ENCODE data around the gene MACROD2. TPM values are rescaled to one million over a fixed set of nuclear protein-coding genes. Genes with fewer than 3 reads are reported as not detected.

The MACROD2 gene
- total and polyA plus RNA-seq, 2 donors (not counting 1 experiment from before 2014, with no cell fraction given), result 5.3 to 6.7 TPM

DNA sequence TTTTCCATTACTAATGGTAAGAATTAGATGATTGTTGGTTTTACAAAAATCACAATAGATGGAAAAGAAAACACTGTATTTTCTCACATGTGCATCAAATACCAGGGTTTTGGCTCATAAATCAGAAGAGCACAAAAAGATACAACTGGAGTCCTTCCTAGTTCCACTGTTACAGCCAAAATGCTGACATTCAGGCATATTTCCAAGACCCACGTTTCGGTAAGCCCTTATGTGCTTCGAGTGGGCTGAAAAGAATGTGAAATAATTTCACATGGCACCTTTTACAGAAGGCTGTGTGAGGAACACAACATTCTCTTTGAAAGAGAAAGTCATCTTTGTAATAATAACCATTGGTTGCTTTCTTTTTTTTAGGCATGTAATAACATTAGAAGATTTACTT is 668.8 kb downstream of the MACROD2 start:
- ATAC-seq (ENCODE audit: low read depth) (no peak), DNase-seq (no peak)
- Histone ChIP-seq H3K4me3 (ENCODE audit: control extremely low read depth in 1 of 5, extremely low read depth in 1 of 5, insufficient read depth in 1 of 5, low read depth in 2 of 5, low read length in 4 of 5) (no peak overlapping the region), H3K79me2 (ENCODE audit: control insufficient read depth, insufficient read depth, low read length) (no peaks in the 10 kb centered on the region), H3K9me3 (ENCODE audit: control extremely low read depth in 1 of 3, control insufficient read depth in 2 of 3, insufficient read depth in 1 of 3, low read length in 2 of 3) (no peaks in the 10 kb centered on the region), H3K4me2 (replicated peaks; ENCODE audit: low read depth, low read length, poor library complexity, severe bottlenecking) (no peak overlapping the region), H3K9ac (ENCODE audit: low read length) (no peak overlapping the region), H3K27me3 (replicated peaks in 1 of 4; ENCODE audit: control extremely low read depth in 1 of 4, control insufficient read depth in 3 of 4, insufficient read depth in 4 of 4, low read length in 3 of 4) (no peaks in the 10 kb centered on the region), H3K4me1 (ENCODE audit: control insufficient read depth in 2 of 2, insufficient read depth in 2 of 2, low read length in 2 of 2) (no peaks in the 10 kb centered on the region), H3K36me3 (replicated peaks in 1 of 2; ENCODE audit: control extremely low read depth in 1 of 2, control insufficient read depth in 1 of 2, extremely low read depth in 1 of 2, insufficient read depth in 2 of 2, low read length in 1 of 2) (no peaks in the 10 kb centered on the region), H3K27ac (ENCODE audit: low read length in 2 of 2) (no peak overlapping the region), H2AFZ (ENCODE audit: insufficient read depth, low read depth, low read length, poor library complexity, severe bottlenecking) (no peak overlapping the region), H4K20me1 (ENCODE audit: control insufficient read depth, insufficient read depth, low read length, poor library complexity, severe bottlenecking) (no peaks in the 10 kb centered on the region)
- Mint-ChIP-seq H3K27ac (no peak overlapping the region), H3K9me3 (ENCODE audit: insufficient read depth) (no peaks in the 10 kb centered on the region), H3K4me1 (no peaks in the 10 kb centered on the region), H3K4me3 (no peak overlapping the region), H3K27me3 (peaks cover 7% of the 10 kb centered on the region)
- ChIA-PET POLR2A (no interaction called here), CTCF (no interaction called here)
- no CpG with 5 or more reads among the region's 3 CpGs for WGBS (ENCODE audit: insufficient coverage)
- no peak for TF ChIP-seq EZH2 (IDR thresholded peaks at IDR 0.05; ENCODE audit: borderline replicate concordance, insufficient read depth, low read depth, low read length, poor library complexity, severe bottlenecking)
- TF ChIP-seq, protein P1, sequence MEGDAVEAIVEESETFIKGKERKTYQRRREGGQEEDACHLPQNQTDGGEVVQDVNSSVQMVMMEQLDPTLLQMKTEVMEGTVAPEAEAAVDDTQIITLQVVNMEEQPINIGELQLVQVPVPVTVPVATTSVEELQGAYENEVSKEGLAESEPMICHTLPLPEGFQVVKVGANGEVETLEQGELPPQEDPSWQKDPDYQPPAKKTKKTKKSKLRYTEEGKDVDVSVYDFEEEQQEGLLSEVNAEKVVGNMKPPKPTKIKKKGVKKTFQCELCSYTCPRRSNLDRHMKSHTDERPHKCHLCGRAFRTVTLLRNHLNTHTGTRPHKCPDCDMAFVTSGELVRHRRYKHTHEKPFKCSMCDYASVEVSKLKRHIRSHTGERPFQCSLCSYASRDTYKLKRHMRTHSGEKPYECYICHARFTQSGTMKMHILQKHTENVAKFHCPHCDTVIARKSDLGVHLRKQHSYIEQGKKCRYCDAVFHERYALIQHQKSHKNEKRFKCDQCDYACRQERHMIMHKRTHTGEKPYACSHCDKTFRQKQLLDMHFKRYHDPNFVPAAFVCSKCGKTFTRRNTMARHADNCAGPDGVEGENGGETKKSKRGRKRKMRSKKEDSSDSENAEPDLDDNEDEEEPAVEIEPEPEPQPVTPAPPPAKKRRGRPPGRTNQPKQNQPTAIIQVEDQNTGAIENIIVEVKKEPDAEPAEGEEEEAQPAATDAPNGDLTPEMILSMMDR (IDR thresholded peaks at IDR 0.05), result no peak
- intact Hi-C loops (cut with micrococcal nuclease), result no loop called here

DNA sequence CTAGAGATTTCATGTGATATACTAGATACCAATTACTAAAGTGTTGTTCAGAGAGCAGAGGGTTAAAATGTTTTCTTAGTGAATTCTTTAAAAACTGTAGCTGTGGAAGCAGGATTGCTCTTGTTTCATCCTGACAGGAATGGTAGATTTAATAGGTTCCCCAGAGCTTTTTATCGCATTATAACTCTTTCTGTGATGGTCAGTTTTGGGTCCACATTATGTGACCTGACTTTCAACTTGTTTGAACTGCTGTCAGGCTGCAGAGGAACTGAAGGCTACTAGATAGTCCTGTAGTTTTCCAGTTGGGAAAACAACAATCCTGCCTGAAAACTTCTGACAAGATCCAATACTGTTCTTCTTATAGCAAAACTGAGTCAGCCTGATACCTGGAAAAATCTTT is 671.4 kb downstream of the MACROD2 start:
- Histone ChIP-seq H3K9ac (ENCODE audit: low read length) (no peak overlapping the region), H3K4me1 (ENCODE audit: control insufficient read depth in 2 of 2, insufficient read depth in 2 of 2, low read length in 2 of 2) (no peaks in the 10 kb centered on the region), H2AFZ (ENCODE audit: insufficient read depth, low read depth, low read length, poor library complexity, severe bottlenecking) (no peak overlapping the region), H3K9me3 (ENCODE audit: control extremely low read depth in 1 of 3, control insufficient read depth in 2 of 3, insufficient read depth in 1 of 3, low read length in 2 of 3) (no peaks in the 10 kb centered on the region), H3K27me3 (replicated peaks in 1 of 4; ENCODE audit: control extremely low read depth in 1 of 4, control insufficient read depth in 3 of 4, insufficient read depth in 4 of 4, low read length in 3 of 4) (no peaks in the 10 kb centered on the region), H3K79me2 (ENCODE audit: control insufficient read depth, insufficient read depth, low read length) (no peaks in the 10 kb centered on the region), H3K4me3 (ENCODE audit: control extremely low read depth in 1 of 5, extremely low read depth in 1 of 5, insufficient read depth in 1 of 5, low read depth in 2 of 5, low read length in 4 of 5) (no peak overlapping the region), H3K36me3 (replicated peaks in 1 of 2; ENCODE audit: control extremely low read depth in 1 of 2, control insufficient read depth in 1 of 2, extremely low read depth in 1 of 2, insufficient read depth in 2 of 2, low read length in 1 of 2) (no peaks in the 10 kb centered on the region), H3K4me2 (replicated peaks; ENCODE audit: low read depth, low read length, poor library complexity, severe bottlenecking) (no peak overlapping the region), H4K20me1 (ENCODE audit: control insufficient read depth, insufficient read depth, low read length, poor library complexity, severe bottlenecking) (no peaks in the 10 kb centered on the region), H3K27ac (ENCODE audit: low read length in 2 of 2) (no peak overlapping the region)
- 83% methylated on average over 1 of the region's 1 CpG for WGBS (ENCODE audit: insufficient coverage)
- ChIA-PET POLR2A (no interaction called here), CTCF (no interaction called here)
- H3K4me1 Mint-ChIP-seq, result no peaks in the 10 kb centered on the region
- intact Hi-C loops (cut with micrococcal nuclease), result no loop called here
- ATAC-seq (ENCODE audit: low read depth), result no peak
- H3K27ac Mint-ChIP-seq, result no peak overlapping the region
- H3K4me3 Mint-ChIP-seq, result no peak overlapping the region
- H3K27me3 Mint-ChIP-seq, result peaks cover 4% of the 10 kb centered on the region
- DNase-seq, result no peak
- TF ChIP-seq, protein P1 (IDR thresholded peaks at IDR 0.05), result no peak
- TF ChIP-seq EZH2 (IDR thresholded peaks at IDR 0.05; ENCODE audit: borderline replicate concordance, insufficient read depth, low read depth, low read length, poor library complexity, severe bottlenecking), result no peak
- H3K9me3 Mint-ChIP-seq (ENCODE audit: insufficient read depth), result no peaks in the 10 kb centered on the region
